OCI-LY7 (cell line): Measurements from ENCODE around the gene MLLT10. TPM values are rescaled to one million over a fixed set of nuclear protein-coding genes. Genes with fewer than 3 reads are reported as not detected.
"Not testable (repeated sequence)": the region's sequence is repeated elsewhere in the genome, so short reads cannot be mapped to it uniquely, and the experiment has no call there.

Source experiments
- BruUV-seq: library from RNA; stranded (reverse); fragments of 400-500 nt; replicated peaks from 2 replicates; lab custom pipeline; 2021; lab: Mats Ljungman, UMichigan
- CTCF ChIA-PET: fragments of 300-600 bp; sonication (Branson Sonifier 250); formaldehyde crosslinking; loops from one replicate; lab custom pipeline; 2022; ENCODE audit warnings: antibody characterized with exemption; ENCODE audit not compliant: unreplicated experiment; lab: Charles Lee
- POLR2A ChIA-PET: fragments of 300-600 bp; sonication (Branson Sonifier 250); formaldehyde crosslinking; loops from one replicate; lab custom pipeline; 2022; ENCODE audit warnings: antibody characterized with exemption; lab: Charles Lee
- DNase-seq: peaks from one replicate; pipeline ENCODE4 v3.0.0-alpha.2; 2015; ENCODE audit warnings: low spot score
- H2AFZ ChIP-seq: fragments of 200-600 bp; sonication (generic), shearing (Covaris generic); 2 replicates; pipeline ENCODE4 v1.6.1; 2014; ENCODE audit warnings: mild to moderate bottlenecking, antibody characterized with exemption, low read length, moderate library complexity
- H3K27ac ChIP-seq: fragments of 200-600 bp; sonication (generic); 2 replicates; pipeline ENCODE4 v1.5.1; 2014; ENCODE audit warnings: mixed run types, low read depth, mild to moderate bottlenecking, moderate library complexity, low read length, inconsistent platforms; ENCODE audit not compliant: poor library complexity, severe bottlenecking
- H3K36me3 ChIP-seq: fragments of 200-600 bp; sonication (generic); 2 replicates; pipeline ENCODE4 v1.6.1; 2014; ENCODE audit warnings: mild to moderate bottlenecking, antibody characterized with exemption, low read length, moderate library complexity, mixed read lengths; ENCODE audit not compliant: insufficient read depth
- H3K4me1 ChIP-seq: fragments of 200-600 bp; sonication (generic); 2 replicates; pipeline ENCODE4 v1.5.1; 2014; ENCODE audit warnings: mild to moderate bottlenecking, low read length; ENCODE audit not compliant: insufficient read depth, poor library complexity, severe bottlenecking
- H3K4me2 ChIP-seq: fragments of 200-600 bp; sonication (generic); 2 replicates; pipeline ENCODE4 v1.6.1; 2014; ENCODE audit warnings: mild to moderate bottlenecking, low read length
- H3K4me3 ChIP-seq: fragments of 200-600 bp; sonication (generic); 2 replicates; pipeline ENCODE4 v1.5.1; 2014; ENCODE audit warnings: mild to moderate bottlenecking, low read depth, low read length; ENCODE audit not compliant: poor library complexity, severe bottlenecking
- H3K79me2 ChIP-seq: fragments of 200-600 bp; sonication (generic); 2 replicates; pipeline ENCODE4 v1.6.1; 2016; ENCODE audit warnings: low read depth, mild to moderate bottlenecking, low read length, moderate library complexity, mixed read lengths; ENCODE audit not compliant: insufficient read depth
- H3K9me2 ChIP-seq: fragments of 200-600 bp; sonication (generic); 2 replicates; pipeline ENCODE4 v1.6.1; 2016; ENCODE audit warnings: mild to moderate bottlenecking, low read length, mixed read lengths; ENCODE audit not compliant: insufficient read depth
- H3K9me3 ChIP-seq: fragments of 200-600 bp; sonication (generic); 2 replicates; pipeline ENCODE4 v1.6.1; 2014; ENCODE audit warnings: mild to moderate bottlenecking, mixed run types, low read length, mixed read lengths
- H4K20me1 ChIP-seq: fragments of 200-600 bp; sonication (generic); 2 replicates; pipeline ENCODE4 v1.6.1; 2014; ENCODE audit warnings: mild to moderate bottlenecking, antibody characterized with exemption, low read length, moderate library complexity, mixed read lengths; ENCODE audit not compliant: insufficient read depth
- CTCF ChIP-seq: fragments of 200-600 bp; sonication (generic); conservative IDR thresholded peaks from 2 replicates; pipeline ENCODE4 v1.5.1; 2014; ENCODE audit warnings: mild to moderate bottlenecking, antibody characterized with exemption, low read length, moderate library complexity, mixed read lengths
- EZH2phosphoT487 ChIP-seq: fragments of 200-600 bp; sonication (generic); IDR thresholded peaks from 2 replicates; pipeline ENCODE4 v1.6.1; 2018; ENCODE audit warnings: low read depth, borderline replicate concordance, mild to moderate bottlenecking, mixed run types, antibody characterized with exemption, low read length, moderate library complexity, mixed read lengths
- intact Hi-C: fragments of 100-400 bp; cut with micrococcal nuclease; formaldehyde crosslinking; loops from one replicate; pipeline ENCODE4 v1.10.0; 2022; ENCODE audit not compliant: unreplicated experiment
- total RNA-seq, 2 experiments: library from RNA; depleted of rRNA in 1 of 2; stranded (reverse); fragments of >200 nt in 1 of 2; shearing (Covaris generic) in 1 of 2; gene quantifications; 2 replicates each; pipeline ENCODE4 v1.2.3, GENCODE V29; 2014 to 2022

Gene MLLT10
- total RNA-seq, 2 experiments from 2014 or later: 68.4 to 74.0 TPM

- no peak overlapping the region for H3K4me3 ChIP-seq
- TF ChIP-seq EZH2phosphoT487 (no peak), CTCF (no peak)
- H3K4me1 ChIP-seq: no peaks in the 10 kb centered on the region
- no peak for DNase-seq
- CTCF ChIA-PET: no interaction called here
- H3K9me3 ChIP-seq: no peaks in the 10 kb centered on the region
- H4K20me1 ChIP-seq: 0 out of 2 replicates have a peak, but pooled peaks cover 8% of the 10 kb centered on the region
- H3K36me3 ChIP-seq: peaks cover 66% of the 10 kb centered on the region
- H2AFZ ChIP-seq: no peak overlapping the region
- no peak overlapping the region for H3K4me2 ChIP-seq
- POLR2A ChIA-PET: no interaction called here
- no peak overlapping the region for H3K27ac ChIP-seq
- no peaks in the 10 kb centered on the region for H3K9me2 ChIP-seq
- intact Hi-C loops: no loop called here
- no TSS peak for BruUV-seq
- peaks cover 82% of the 10 kb centered on the region for H3K79me2 ChIP-seq
Measured at GRCh38 chr10:21570761-21571521, 36.9 kb downstream of the MLLT10 start.

- ChIA-PET POLR2A (interaction anchor here (0.7 to 1.0 kb wide), 3 partner anchors 31 to 484 kb away, joined by 3 to 7 read pairs (median 5); no protein-coding TSS in a partner anchor), CTCF (no interaction called here)
- TF ChIP-seq CTCF (no peak), EZH2phosphoT487 (no peak)
- no peak overlapping the region for H3K4me3 ChIP-seq
- no peak overlapping the region for H2AFZ ChIP-seq
- H4K20me1 ChIP-seq: 0 out of 2 replicates have a peak, but pooled peaks cover 8% of the 10 kb centered on the region
- DNase-seq: no peak
- H3K9me3 ChIP-seq: no peaks in the 10 kb centered on the region
- no TSS peak for BruUV-seq
- H3K79me2 ChIP-seq: peaks cover 82% of the 10 kb centered on the region
- H3K9me2 ChIP-seq: no peaks in the 10 kb centered on the region
- intact Hi-C loops: no loop called here
- peaks cover 72% of the 10 kb centered on the region for H3K36me3 ChIP-seq
- no peak overlapping the region for H3K27ac ChIP-seq
- no peaks in the 10 kb centered on the region for H3K4me1 ChIP-seq
- H3K4me2 ChIP-seq: no peak overlapping the region
Measured at GRCh38 chr10:21572578-21572977, 38.5 kb downstream of the MLLT10 start.

- H3K27ac ChIP-seq, H4K20me1 ChIP-seq, H2AFZ ChIP-seq, H3K4me3 ChIP-seq, H3K4me2 ChIP-seq, H3K9me2 ChIP-seq, BruUV-seq, CTCF ChIA-PET, POLR2A ChIA-PET, H3K9me3 ChIP-seq, intact Hi-C loops, H3K4me1 ChIP-seq, DNase-seq: not testable (repeated sequence)
- Histone ChIP-seq H3K79me2 (peaks cover 85% of the 10 kb centered on the region), H3K36me3 (peaks cover 75% of the 10 kb centered on the region)
Measured at GRCh38 chr10:21574514-21574913, 40.5 kb downstream of the MLLT10 start.
